ENCODE data around the gene PEX5. TPM values are rescaled to one million over a fixed set of nuclear protein-coding genes. Genes with fewer than 3 reads are reported as not detected.
A peak's percentile ranks its signal among the peaks of the same experiment; 100 is the strongest.
"Not testable (repeated sequence)": the region's sequence is repeated elsewhere in the genome, so short reads cannot be mapped to it uniquely, and the experiment has no call there.

The PEX5 gene
- total RNA-seq, 1 donor from 2014 or later = 50.0 TPM

DNA sequence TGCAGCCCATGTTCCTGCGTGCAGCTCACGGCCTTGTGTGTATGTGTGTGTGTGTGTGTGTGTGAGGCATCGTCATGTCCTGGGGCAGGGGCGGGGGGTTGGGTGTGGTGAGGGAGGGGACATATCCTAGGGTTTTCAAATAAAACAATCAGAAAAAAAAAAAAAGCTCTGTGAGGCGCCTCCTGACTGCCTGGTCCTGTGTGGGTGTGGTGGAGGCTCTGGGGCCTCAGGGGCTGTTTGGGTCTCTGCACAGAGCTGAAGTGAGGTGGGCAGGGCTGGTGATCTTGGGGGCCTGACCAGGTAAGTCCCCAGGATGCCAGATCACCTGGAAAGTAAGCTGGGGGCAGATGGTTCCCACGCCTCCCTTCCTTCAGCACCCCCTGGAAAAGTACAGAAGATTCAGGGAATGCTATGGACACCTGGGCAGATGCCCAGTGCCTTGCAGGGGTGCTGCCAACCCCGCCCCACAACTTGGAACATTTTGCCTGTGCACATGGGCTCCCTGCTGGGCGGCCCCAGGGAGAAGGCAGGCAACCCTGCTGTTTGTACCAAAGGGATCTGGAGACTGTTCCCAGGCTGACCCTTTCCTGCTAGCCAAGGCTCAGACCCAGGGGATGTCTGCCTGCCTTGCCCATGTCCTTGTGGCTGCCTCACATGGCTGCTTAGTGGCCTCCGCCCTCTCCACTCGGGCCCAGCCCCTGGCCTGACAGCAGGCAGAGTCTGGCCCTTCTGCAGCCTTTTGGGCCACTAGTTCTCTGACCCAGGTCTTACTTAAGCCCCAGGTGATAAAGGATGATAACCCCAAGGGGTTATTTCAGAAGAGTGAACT lies 30.5 kb upstream of the PEX5 start:
- DNase-seq (ENCODE audit: low read depth) = no peak

DNA sequence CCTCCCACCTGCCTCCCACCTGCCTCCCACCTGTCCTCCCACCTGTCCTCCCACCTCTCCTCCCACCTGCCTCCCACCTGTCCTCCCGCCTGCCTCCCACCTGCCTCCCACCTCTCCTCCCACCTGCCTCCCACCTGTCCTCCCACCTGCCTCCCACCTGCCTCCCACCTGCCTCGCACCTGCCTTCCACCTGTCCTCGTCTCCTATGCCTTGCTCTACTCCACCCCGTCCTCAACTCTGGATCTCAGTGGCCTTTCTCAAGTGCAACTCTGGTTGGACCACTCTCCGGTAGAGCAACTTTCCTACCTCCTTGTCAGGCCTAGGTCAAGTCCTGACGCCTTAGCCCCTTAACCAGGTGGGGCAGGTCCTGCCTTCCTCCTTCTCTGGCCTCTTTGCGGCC lies 29.3 kb upstream of the PEX5 start:
- no peak for DNase-seq (ENCODE audit: low read depth)

DNA sequence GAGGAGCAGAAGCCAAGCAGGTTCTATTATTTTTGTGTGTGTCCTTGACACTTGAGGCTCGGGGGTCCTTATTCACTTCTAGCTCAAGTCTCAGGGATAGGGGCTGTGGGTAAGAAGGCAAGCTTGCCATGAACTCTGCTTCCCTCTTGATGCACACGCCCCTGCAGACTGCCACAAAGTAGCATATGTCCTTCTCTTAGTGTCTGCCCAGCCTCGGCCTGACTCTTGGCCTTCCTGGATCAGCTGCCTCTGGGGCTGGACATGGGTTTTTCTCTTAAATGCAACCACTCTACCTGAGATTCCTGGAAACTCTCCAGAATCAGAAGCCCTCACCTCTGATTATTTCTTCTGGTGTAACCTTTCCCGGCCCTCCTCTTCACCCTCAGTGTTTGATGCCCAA lies 28.2 kb upstream of the PEX5 start:
- no peak for DNase-seq (ENCODE audit: low read depth)

GRCh38 chr12:7161811-7162210 lies 27.7 kb upstream of the PEX5 start:
- DNase-seq (ENCODE audit: low read depth) = no peak

- peak; percentile 46 for DNase-seq (ENCODE audit: low read depth)
Measured at GRCh38 chr12:7162691-7163114, 26.8 kb upstream of the PEX5 start.

- DNase-seq (ENCODE audit: low read depth) = no peak
Measured at GRCh38 chr12:7169951-7170350, 19.5 kb upstream of the PEX5 start.

DNA sequence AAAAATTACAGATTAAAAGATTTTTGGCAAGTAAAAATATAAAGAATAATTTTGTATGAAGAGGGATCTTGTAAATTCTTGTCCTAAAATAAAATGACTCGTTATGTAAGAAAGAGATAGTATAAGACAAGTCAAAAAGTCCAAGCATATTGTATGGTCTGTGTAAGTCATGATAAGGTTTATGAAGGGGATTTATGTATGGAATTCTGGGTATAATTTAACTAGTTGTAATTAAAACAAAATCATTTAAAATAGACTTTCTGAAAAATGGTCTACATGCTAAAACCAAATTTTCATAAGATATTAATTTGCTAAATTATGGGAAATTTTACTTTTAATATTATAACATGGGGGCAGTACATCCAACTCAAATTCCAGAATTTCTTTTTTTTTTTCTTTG lies 17.6 kb upstream of the PEX5 start:
- DNase-seq (ENCODE audit: low read depth) = no peak

GRCh38 chr12:7175493-7175892 lies 14.0 kb upstream of the PEX5 start:
- DNase-seq (ENCODE audit: low read depth) = no peak

GRCh38 chr12:7176595-7176994 lies 12.9 kb upstream of the PEX5 start:
- DNase-seq (ENCODE audit: low read depth) = no peak

GRCh38 chr12:7178481-7178880 lies 11.0 kb upstream of the PEX5 start:
- no peak for DNase-seq (ENCODE audit: low read depth)

DNA sequence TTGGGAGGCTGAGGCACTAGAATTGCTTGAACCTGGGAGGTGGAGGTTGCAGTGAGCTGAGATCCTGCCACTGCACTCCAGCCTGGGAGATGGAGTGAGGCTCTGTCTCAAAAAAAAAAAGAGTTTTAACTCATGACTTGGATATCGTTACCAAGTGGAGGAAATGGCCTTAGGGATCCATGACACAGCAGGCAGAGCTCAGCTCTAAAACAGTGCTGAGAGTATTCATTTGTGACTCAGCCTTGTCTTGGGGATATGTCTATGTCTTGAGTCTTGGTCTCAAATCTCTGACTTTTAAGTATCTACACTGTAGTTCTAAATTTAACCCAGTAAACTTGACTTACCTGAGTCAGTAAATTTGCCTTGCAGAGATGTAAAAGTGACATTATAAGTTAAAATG lies 8.8 kb upstream of the PEX5 start:
- no peak for DNase-seq (ENCODE audit: low read depth)

DNA sequence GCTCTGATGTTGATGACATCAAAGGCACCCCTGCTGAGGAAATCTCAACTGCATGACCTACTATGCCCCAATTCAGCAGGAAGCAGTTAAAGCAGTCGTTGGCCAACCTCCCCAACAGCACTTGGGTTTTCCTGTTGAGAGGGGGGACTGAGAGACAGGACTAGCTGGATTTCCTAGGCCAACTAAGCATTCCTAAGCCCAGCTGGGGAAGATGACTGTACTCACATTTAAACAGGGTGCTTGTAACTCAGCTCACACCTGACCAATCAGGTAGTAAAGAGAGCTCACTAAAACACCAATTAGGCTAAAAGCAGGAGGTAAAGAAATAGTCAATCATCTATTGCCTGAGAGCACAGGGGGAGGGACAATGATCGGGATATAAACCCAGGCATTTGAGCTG lies 3.4 kb upstream of the PEX5 start:
- not testable (repeated sequence) for DNase-seq (ENCODE audit: low read depth)

GRCh38 chr12:7188562-7189397 lies 706 bp upstream of the PEX5 start:
- DNase-seq (ENCODE audit: low read depth) = peak; percentile 66

- peak; percentile 22 for DNase-seq (ENCODE audit: low read depth)
Measured at GRCh38 chr12:7190268-7191055, 976 bp downstream of the PEX5 start.

- no peak for DNase-seq (ENCODE audit: low read depth)
Measured at GRCh38 chr12:7193674-7194073, 4.2 kb downstream of the PEX5 start.

DNA sequence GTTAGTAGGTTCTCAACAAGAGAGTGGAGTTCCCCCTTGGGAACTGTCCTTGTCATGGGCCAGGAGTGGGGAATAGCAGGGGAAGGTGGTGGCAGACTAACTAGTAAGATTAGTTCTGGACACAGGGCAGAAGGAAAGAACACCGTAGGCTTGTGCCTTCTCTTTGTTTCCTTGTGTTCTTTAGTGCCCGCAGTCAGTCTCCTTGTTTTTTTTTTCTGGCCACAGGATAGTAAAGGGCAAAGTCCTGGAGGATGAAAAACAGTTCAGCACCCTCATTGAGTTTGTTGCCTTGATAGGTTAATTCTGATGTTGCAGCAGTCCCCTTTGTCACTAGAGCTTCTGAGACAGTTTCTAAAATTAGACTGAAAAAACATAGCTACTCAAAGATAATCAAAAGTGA lies 8.4 kb downstream of the PEX5 start:
- no peak for DNase-seq (ENCODE audit: low read depth)

- DNase-seq (ENCODE audit: low read depth) = no peak
Measured at GRCh38 chr12:7203109-7203508, 13.6 kb downstream of the PEX5 start.

DNA sequence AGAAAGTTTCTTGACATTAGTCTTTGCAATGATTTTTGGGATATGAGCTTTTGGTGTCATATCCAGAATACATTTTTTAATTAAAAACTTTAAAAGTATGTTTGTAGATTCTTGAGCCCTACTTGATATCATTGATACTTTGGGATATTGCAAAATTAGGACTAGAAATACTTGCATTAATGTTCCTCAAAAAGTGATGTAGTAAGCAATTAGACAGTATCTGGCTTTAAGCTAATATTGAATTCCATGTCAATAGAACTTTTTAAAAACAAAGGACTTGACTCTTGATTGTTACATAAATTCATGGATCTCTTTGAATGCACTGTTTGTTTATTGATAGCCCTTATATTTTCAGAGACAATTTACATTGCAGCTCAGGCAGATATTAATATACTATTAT lies 15.6 kb downstream of the PEX5 start:
- DNase-seq (ENCODE audit: low read depth) = no peak

DNA sequence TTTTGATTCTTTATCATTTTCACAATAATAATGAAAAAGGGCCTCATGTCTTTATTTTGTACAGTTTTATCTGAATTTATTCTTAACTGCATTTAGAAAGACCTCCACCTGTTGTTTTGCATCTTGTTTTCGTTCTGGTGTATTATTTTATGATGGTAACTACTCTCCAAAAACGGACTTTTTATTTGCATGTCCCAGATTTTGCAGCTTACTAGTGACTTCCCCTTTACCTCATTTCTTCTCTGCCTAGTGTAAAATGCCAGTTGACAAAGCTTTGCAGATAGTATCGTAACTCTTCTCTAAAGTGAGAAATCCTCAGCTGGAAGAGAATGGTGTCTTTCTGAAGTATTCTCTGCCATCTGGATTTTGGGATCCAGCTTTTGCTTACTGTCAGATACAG lies 17.2 kb downstream of the PEX5 start:
- no peak for DNase-seq (ENCODE audit: low read depth)

GRCh38 chr12:7207866-7208625 lies 18.6 kb downstream of the PEX5 start:
- DNase-seq (ENCODE audit: low read depth) = peak; percentile 96

DNA sequence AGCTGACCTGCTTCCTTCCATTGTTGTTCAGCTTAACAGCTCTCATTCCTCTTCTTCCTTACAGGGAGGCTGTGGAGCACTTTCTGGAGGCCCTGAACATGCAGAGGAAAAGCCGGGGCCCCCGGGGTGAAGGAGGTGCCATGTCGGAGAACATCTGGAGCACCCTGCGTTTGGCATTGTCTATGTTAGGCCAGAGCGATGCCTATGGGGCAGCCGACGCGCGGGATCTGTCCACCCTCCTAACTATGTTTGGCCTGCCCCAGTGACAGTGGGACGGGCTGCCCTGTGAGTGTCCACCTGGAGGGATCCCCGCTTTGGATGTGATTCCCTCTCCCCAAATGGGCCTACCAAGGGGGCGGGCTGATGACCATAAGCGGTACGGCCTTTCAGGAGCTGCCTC lies 20.5 kb downstream of the PEX5 start:
- no peak for DNase-seq (ENCODE audit: low read depth)

All from myocyte (in vitro differentiated cells).